ENCODE measurements around the gene LRP8. TPM values are rescaled to one million over a fixed set of nuclear protein-coding genes. Genes with fewer than 3 reads are reported as not detected.

Gene LRP8
- total RNA-seq, 4 donors from 2014 or later, result 0.36 to 4.2 (median 1.4) TPM

DNA sequence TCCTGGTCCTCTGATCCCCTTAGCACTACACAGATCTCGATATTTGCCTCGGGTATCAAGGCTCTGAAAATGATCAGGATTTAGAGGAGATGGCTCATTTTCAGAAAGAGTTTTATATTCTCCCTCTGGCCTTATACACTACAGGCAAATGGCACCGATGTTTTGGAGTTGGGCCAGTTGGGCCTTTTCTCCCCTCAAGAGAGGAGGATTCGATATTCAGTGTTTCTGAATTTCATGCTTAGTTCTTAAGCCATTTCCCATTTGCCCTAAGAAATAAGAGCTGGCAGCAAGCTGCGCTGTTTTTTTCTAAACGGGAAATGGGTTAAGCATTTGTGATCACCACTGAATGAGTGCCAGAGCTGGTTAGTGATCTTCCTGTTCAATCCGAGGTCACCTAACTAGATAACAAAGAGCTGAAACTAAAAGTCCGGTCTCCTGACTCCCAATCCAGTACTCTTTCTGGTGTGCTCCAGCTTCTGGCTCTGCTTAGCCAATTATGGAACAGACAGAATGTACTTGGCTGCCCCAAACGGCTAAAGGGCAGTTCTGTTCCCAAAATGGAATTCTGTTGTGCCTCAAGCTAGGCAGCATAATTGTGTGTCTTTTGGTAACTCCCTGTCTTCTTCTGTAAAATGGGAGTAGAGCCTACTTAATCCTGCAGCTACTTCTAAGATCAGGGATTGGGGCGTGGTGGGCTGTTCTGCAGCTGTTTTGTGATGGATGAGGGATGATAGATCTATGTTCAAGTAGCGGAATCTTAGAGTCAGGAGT is 132.4 kb downstream of the LRP8 start:
- in situ Hi-C loops (cut with MboI; ENCODE audit: low sequenced_read_pairs in 4 of 4), result loop anchor here in 3 of 4 donors (25.0 kb wide), 2 partner anchors 283 to 483 kb away; partner anchors contain the start of gene ECHDC2 (in 2 of the 3)
- H3K9me3 ChIP-seq, result no peaks in the 10 kb centered on the region
- H3K4me3 ChIP-seq, result peak overlapping the region in 1 of 4 donors; percentile 83
- peaks cover 27 to 30% of the 10 kb centered on the region in 2 donors for H3K4me1 ChIP-seq
- ATAC-seq, result no peak
- intact Hi-C loops (cut with DNase I; ENCODE audit: low total_unique reads), result loop anchor here (1.0 to 5.0 kb wide), 3 partner anchors 25 to 752 kb away; partner anchors contain the start of genes CZIB, IFT25, LRRC42 and MAGOH
- TF ChIP-seq POLR2A (IDR thresholded peaks at IDR 0.05), result no peak
- no peak for TF ChIP-seq CTCF (IDR thresholded peaks at IDR 0.05 in 4 of 5, conservative IDR thresholded peaks at IDR 0.05 in 1 of 5)
- no peaks in the 10 kb centered on the region for H3K36me3 ChIP-seq
- H3K27me3 ChIP-seq, result no peaks in the 10 kb centered on the region
- H3K27ac ChIP-seq, result peak overlapping the region; percentile 88 to 98 (median 96)
- no peak for DNase-seq

Other genes starting within 250 kb of the LRP8 start
- gene SLC1A7, start 185.4 kb downstream of the LRP8 start, total RNA-seq, result 1 to 10 TPM in 1 of 4 donors, under 1 TPM in 2, not detected in 1; 0.24 to 1.1 (median 0.25) TPM
- gene CPT2, start 131.2 kb downstream of the LRP8 start, total RNA-seq, result 10 to 100 TPM; 13.3 to 30.6 (median 26.6) TPM
- gene CZIB, start 107.4 kb downstream of the LRP8 start, total RNA-seq, result 10 to 100 TPM; 38.3 to 51.4 (median 44.9) TPM
- 10 to 100 TPM; 12.9 to 34.3 (median 19.8) TPM for gene MAGOH, start 89.6 kb downstream of the LRP8 start, total RNA-seq
- gene DMRTB1, start 131.3 kb upstream of the LRP8 start, total RNA-seq, result not detected